Spleen (tissue), 11 donors: Measurements from ENCODE around the gene HOXA13. TPM values are rescaled to one million over a fixed set of nuclear protein-coding genes. Genes with fewer than 3 reads are reported as not detected.

Experiments
- DNase-seq: peaks from one replicate; pipeline ENCODE4 v3.0.0-alpha.2; 2020
- H3K27ac ChIP-seq, 8 donors: fragments of 200-600 bp; sonication (generic) in 7 of 8; 1 replicate in 4 of 8; 2 replicates in 4 of 8; pipeline versions ENCODE4 v1.5.0 to v1.8.0; 2016 to 2021; ENCODE audit warnings: inconsistent platforms in 4 of 8, mild to moderate bottlenecking in 4 of 8, moderate library complexity in 1 of 8
- H3K27me3 ChIP-seq, 7 donors: fragments of 200-600 bp; sonication (generic) in 6 of 7; replicated peaks in 1 of 7; 1 replicate in 4 of 7; 2 replicates in 3 of 7; pipeline versions ENCODE4 v1.5.0 to v1.8.0; 2016 to 2021; ENCODE audit warnings: inconsistent platforms in 3 of 7, mild to moderate bottlenecking in 1 of 7
- H3K36me3 ChIP-seq, 6 donors: fragments of 200-600 bp; sonication (generic) in 5 of 6; 1 replicate in 4 of 6; 2 replicates in 2 of 6; pipeline versions ENCODE4 v1.5.0 to v1.8.0; 2016 to 2021; ENCODE audit warnings: inconsistent platforms in 2 of 6
- H3K4me1 ChIP-seq, 6 donors: fragments of 200-600 bp; sonication (generic) in 5 of 6; 1 replicate in 3 of 6; 2 replicates in 3 of 6; pipeline versions ENCODE4 v1.5.0 to v1.8.0; 2016 to 2021; ENCODE audit warnings: inconsistent platforms in 3 of 6
- H3K4me3 ChIP-seq, 8 donors: fragments of 200-600 bp; sonication (generic) in 7 of 8; 1 replicate in 4 of 8; 2 replicates in 4 of 8; pipeline versions ENCODE4 v1.5.0 to v1.8.0; 2016 to 2021; ENCODE audit warnings: inconsistent platforms in 4 of 8, mild to moderate bottlenecking in 4 of 8, moderate library complexity in 2 of 8
- H3K9me3 ChIP-seq, 8 donors: fragments of 200-600 bp; sonication (generic) in 7 of 8; 1 replicate in 4 of 8; 2 replicates in 4 of 8; pipeline versions ENCODE4 v1.5.0 to v1.8.0; 2016 to 2021; ENCODE audit warnings: inconsistent platforms in 4 of 8
- CTCF ChIP-seq, 11 experiments: fragments of 200-600 bp in 7 of 11; fragments of 450-650 bp in 4 of 11; sonication (generic) in 4 of 11; IDR thresholded peaks in 8 of 11; conservative IDR thresholded peaks in 3 of 11; 1 replicate in 7 of 11; 2 replicates in 4 of 11; pipeline versions ENCODE4 v1.4.0 to v1.8.0; 2016 to 2021; ENCODE audit warnings: antibody characterized with exemption in 11 of 11, inconsistent platforms in 4 of 11, mild to moderate bottlenecking in 1 of 11
- POLR2A ChIP-seq, 3 donors: fragments of 450-650 bp; IDR thresholded peaks; one replicate each; pipeline ENCODE4 v1.5.1; 2017; ENCODE audit warnings: antibody characterized with exemption in 3 of 3, mild to moderate bottlenecking in 1 of 3
- POLR2AphosphoS5 ChIP-seq, 3 donors: sonication (generic); formaldehyde crosslinking; IDR thresholded peaks; one replicate each; pipeline ENCODE4 v1.5.1; 2017; ENCODE audit warnings: antibody characterized with exemption in 3 of 3
- WGBS, 5 donors: extraction: QIAGEN DNeasy Blood & Tissue Kit in 3 of 5; methylation state at CpG; one replicate each; pipeline versions ENCODE4 v1.1.5 to v1.1.7; 2013 to 2018; 5-methylcytosine and 5-hydroxymethylcytosine counted together
- intact Hi-C: fragments of 100-400 bp; cut with DNase I; formaldehyde crosslinking; loops from one replicate; pipeline ENCODE4 v1.15.0; 2023; ENCODE audit warnings: low total_unique reads
- polyA plus RNA-seq, 3 donors: library from polyadenylated mRNA; stranded (reverse); fragments of 200-250 nt; gene quantifications; one replicate each; pipeline ENCODE4 v1.2.1, GENCODE V29; 2013
- total RNA-seq, 7 donors: library from RNA; depleted of rRNA in 3 of 7; stranded (reverse); fragments of >200 nt in 3 of 7; fragmentation: NEBNext Ultra II Directional in 4 of 7; extraction: Animal tissue kit (Norgen Biotek cat#: 25700) in 4 of 7; gene quantifications; one replicate each; pipeline versions ENCODE4 v1.1.0 to v1.2.1, GENCODE V29; 2016 to 2021
- donor health status: healthy with polysubstance abuse.
- donor health status: DM: no; HTN: no; CAD: no; lungs with moderate emphysema.
- donor health status: DM: no; HTN: no; CAD: no.
- donor health status: Bipolar disorder and iron deficiency.
- donor health status: healthy.
- donor health status: DM: no; HTN: no; CAD: no.
- donor health status: DM: yes; HTN: yes; CAD: no.

HOXA13 gene
- total and polyA plus RNA-seq, 10 donors, result not detected

- no peak for DNase-seq
- Histone ChIP-seq H3K27me3 (peaks cover 37 to 100% (median 96%) of the 10 kb centered on the region in 7 donors), H3K4me3 (no peak overlapping the region), H3K36me3 (no peaks in the 10 kb centered on the region), H3K9me3 (no peaks in the 10 kb centered on the region), H3K4me1 (peaks cover 7 to 53% (median 41%) of the 10 kb centered on the region in 6 donors), H3K27ac (no peak overlapping the region)
- intact Hi-C loops, result loop anchor here (10.0 kb wide), 4 partner anchors 590 to 900 kb away; no protein-coding TSS in a partner anchor
- TF ChIP-seq POLR2A (IDR thresholded peaks at IDR 0.05) (no peak), POLR2AphosphoS5 (IDR thresholded peaks at IDR 0.05) (no peak), CTCF (IDR thresholded peaks at IDR 0.05 in 8 of 11, conservative IDR thresholded peaks at IDR 0.05 in 3 of 11) (no peak)
- 28 to 44% (median 30%) methylated on average over 9 of the region's 9 CpGs for WGBS, 5 donors
Measured at GRCh38 chr7:27194686-27195379, 5.1 kb downstream of the HOXA13 start.

GRCh38 chr7:27194002-27194352 is 5.9 kb downstream of the HOXA13 start:
- Histone ChIP-seq H3K27ac (no peak overlapping the region), H3K36me3 (no peaks in the 10 kb centered on the region), H3K27me3 (peaks cover 34 to 100% (median 100%) of the 10 kb centered on the region in 7 donors), H3K9me3 (no peaks in the 10 kb centered on the region), H3K4me3 (no peak overlapping the region), H3K4me1 (peaks cover 12 to 55% (median 41%) of the 10 kb centered on the region in 6 donors)
- DNase-seq, result no peak
- TF ChIP-seq POLR2A (IDR thresholded peaks at IDR 0.05) (no peak), CTCF (IDR thresholded peaks at IDR 0.05 in 8 of 11, conservative IDR thresholded peaks at IDR 0.05 in 3 of 11) (no peak), POLR2AphosphoS5 (IDR thresholded peaks at IDR 0.05) (no peak)
- WGBS, 5 donors, result 24 to 47% (median 36%) methylated on average over 2 of the region's 2 CpGs
- intact Hi-C loops, result loop anchor here (10.0 kb wide), 4 partner anchors 591 to 901 kb away; no protein-coding TSS in a partner anchor

- Histone ChIP-seq H3K9me3 (no peaks in the 10 kb centered on the region), H3K4me3 (peak overlapping the region in 7 of 8 donors; percentile 17 to 59 (median 21)), H3K4me1 (peaks cover 17 to 55% (median 41%) of the 10 kb centered on the region in 6 donors), H3K27me3 (peaks cover 30 to 100% (median 100%) of the 10 kb centered on the region in 7 donors), H3K36me3 (no peaks in the 10 kb centered on the region), H3K27ac (no peak overlapping the region)
- DNase-seq, result peak; percentile 34
- intact Hi-C loops, result loop anchor here (10.0 kb wide), 4 partner anchors 591 to 901 kb away; no protein-coding TSS in a partner anchor
- 10 to 16% (median 13%) methylated on average over 27 to 29 of the region's 29 CpGs for WGBS, 5 donors
- no peak for TF ChIP-seq POLR2AphosphoS5 (IDR thresholded peaks at IDR 0.05)
Measured at GRCh38 chr7:27193335-27194001, 6.4 kb downstream of the HOXA13 start.

GRCh38 chr7:27192546-27193334 is 7.2 kb downstream of the HOXA13 start:
- peaks cover 34 to 100% (median 100%) of the 10 kb centered on the region in 7 donors for H3K27me3 ChIP-seq
- peak; percentile 83 for DNase-seq
- WGBS, 5 donors, result 2 to 7% (median 3%) methylated on average over 30 to 78 of the region's 78 CpGs
- peak in 1 of 3 donors; percentile 35 for TF ChIP-seq POLR2AphosphoS5 (IDR thresholded peaks at IDR 0.05)
- TF ChIP-seq POLR2A (IDR thresholded peaks at IDR 0.05), result no peak
- TF ChIP-seq CTCF (IDR thresholded peaks at IDR 0.05 in 8 of 11, conservative IDR thresholded peaks at IDR 0.05 in 3 of 11), result no peak
- no peaks in the 10 kb centered on the region for H3K36me3 ChIP-seq
- H3K4me1 ChIP-seq, result peaks cover 21 to 55% (median 42%) of the 10 kb centered on the region in 6 donors
- no peak overlapping the region for H3K27ac ChIP-seq
- H3K4me3 ChIP-seq, result peak overlapping the region; percentile 13 to 59 (median 20)
- intact Hi-C loops, result loop anchor here (10.0 kb wide), 4 partner anchors 592 to 902 kb away; no protein-coding TSS in a partner anchor
- H3K9me3 ChIP-seq, result no peaks in the 10 kb centered on the region
